ENCODE results near the gene CARHSP1. TPM values are rescaled to one million over a fixed set of nuclear protein-coding genes. Genes with fewer than 3 reads are reported as not detected.

Gene CARHSP1
- total RNA-seq, 4 donors from 2014 or later, result 42.2 to 47.8 (median 44.2) TPM

GRCh38 chr16:8855051-8855786, 13.6 kb downstream of the CARHSP1 start:
- H3K4me3 ChIP-seq (ENCODE audit: low read depth, poor library complexity, severe bottlenecking), result no peak overlapping the region
- intact Hi-C loops (cut with DNase I; ENCODE audit: low total_unique reads), result no loop called here
- TF ChIP-seq POLR2A (IDR thresholded peaks at IDR 0.05) (no peak), CTCF (IDR thresholded peaks at IDR 0.05) (no peak)
- DNase-seq (ENCODE audit: low spot score in 2 of 2), result no peak
- WGBS, 2 donors, result 88 to 89% methylated on average over 10 to 11 of the region's 11 CpGs

GRCh38 chr16:8854298-8854948, 14.4 kb downstream of the CARHSP1 start:
- WGBS, 2 donors, result 88 to 90% methylated on average over 8 to 9 of the region's 9 CpGs
- DNase-seq (ENCODE audit: low spot score in 2 of 2), result no peak
- no peak overlapping the region for H3K4me3 ChIP-seq (ENCODE audit: low read depth, poor library complexity, severe bottlenecking)
- intact Hi-C loops (cut with DNase I; ENCODE audit: low total_unique reads), result no loop called here
- no peak for TF ChIP-seq POLR2A (IDR thresholded peaks at IDR 0.05)
- TF ChIP-seq CTCF (IDR thresholded peaks at IDR 0.05), result no peak

GRCh38 chr16:8853611-8854010, 15.2 kb downstream of the CARHSP1 start:
- no peak overlapping the region for H3K4me3 ChIP-seq (ENCODE audit: low read depth, poor library complexity, severe bottlenecking)
- TF ChIP-seq POLR2A (IDR thresholded peaks at IDR 0.05) (no peak), CTCF (IDR thresholded peaks at IDR 0.05) (no peak)
- no peak for DNase-seq (ENCODE audit: low spot score in 2 of 2)
- 87 to 91% methylated on average over 7 of the region's 7 CpGs for WGBS, 2 donors
- intact Hi-C loops (cut with DNase I; ENCODE audit: low total_unique reads), result no loop called here

GRCh38 chr16:8853150-8853549, 15.7 kb downstream of the CARHSP1 start:
- peak in 1 of 2 donors; percentile 66 for DNase-seq (ENCODE audit: low spot score in 2 of 2)
- TF ChIP-seq CTCF (IDR thresholded peaks at IDR 0.05) (no peak), POLR2A (IDR thresholded peaks at IDR 0.05) (no peak)
- WGBS, 2 donors, result 81 to 85% methylated on average over 7 of the region's 7 CpGs
- intact Hi-C loops (cut with DNase I; ENCODE audit: low total_unique reads), result no loop called here
- no peak overlapping the region for H3K4me3 ChIP-seq (ENCODE audit: low read depth, poor library complexity, severe bottlenecking)

GRCh38 chr16:8852534-8852933, 16.3 kb downstream of the CARHSP1 start:
- 75 to 79% methylated on average over 8 of the region's 8 CpGs for WGBS, 2 donors
- intact Hi-C loops (cut with DNase I; ENCODE audit: low total_unique reads), result no loop called here
- TF ChIP-seq CTCF (IDR thresholded peaks at IDR 0.05), result no peak
- no peak for TF ChIP-seq POLR2A (IDR thresholded peaks at IDR 0.05)

More at GRCh38 chr16:8852534-8852933, 16.3 kb downstream of the CARHSP1 start:
- no peak overlapping the region for H3K4me3 ChIP-seq (ENCODE audit: low read depth, poor library complexity, severe bottlenecking)
- no peak for DNase-seq (ENCODE audit: low spot score in 2 of 2)
